ENCODE measurements around the gene SLC4A11. TPM values are rescaled to one million over a fixed set of nuclear protein-coding genes. Genes with fewer than 3 reads are reported as not detected.

SLC4A11 gene
- total RNA-seq, 2 experiments from 2014 or later, result 0.08 to 0.60 TPM

DNA sequence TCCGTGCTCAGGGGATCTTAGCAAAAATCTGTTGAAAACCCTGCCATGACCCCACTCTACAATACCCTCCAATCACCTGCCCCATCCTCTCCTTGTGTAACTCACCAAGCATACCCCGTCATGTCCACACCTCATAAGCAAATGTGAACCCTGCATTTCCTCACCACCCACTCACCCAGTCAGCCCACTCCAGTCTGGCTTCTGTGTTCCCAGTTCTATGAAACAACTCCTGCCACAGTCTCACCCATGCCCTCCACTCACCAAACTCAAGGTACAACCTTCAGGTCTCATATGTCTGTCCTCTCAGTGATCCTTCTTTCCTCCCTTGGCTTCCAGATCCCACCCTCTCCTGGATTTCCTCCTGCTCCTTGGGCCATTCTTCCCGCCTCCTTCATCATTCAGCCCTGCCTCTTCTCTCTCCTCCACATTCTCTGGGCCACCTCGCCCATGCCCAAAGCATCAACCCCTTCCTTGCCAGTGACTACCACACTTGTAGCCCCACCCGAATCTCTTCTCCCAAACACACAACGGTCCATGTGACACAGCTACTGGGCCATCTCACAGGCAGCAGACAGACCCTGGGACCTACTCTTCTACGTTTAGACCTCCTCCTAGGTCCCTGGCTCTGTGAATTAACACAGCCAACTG, 43.3 kb downstream of the SLC4A11 start:
- CTCF ChIA-PET, result no interaction called here
- H3K36me3 Mint-ChIP-seq (ENCODE audit: low read depth), result peaks cover 89% of the 10 kb centered on the region
- peaks cover 16% of the 10 kb centered on the region for H3K4me1 Mint-ChIP-seq (ENCODE audit: low read depth)
- Histone ChIP-seq H3K9me3 (ENCODE audit: control insufficient read depth in 1 of 2, insufficient read depth in 1 of 2, low read length in 2 of 2) (no peaks in the 10 kb centered on the region), H3K36me3 (ENCODE audit: insufficient read depth, low read length) (peaks cover 80% of the 10 kb centered on the region), H3K4me3 (ENCODE audit: low read length) (no peak overlapping the region), H3K27me3 (ENCODE audit: control insufficient read depth in 1 of 2, insufficient read depth in 2 of 2, low read length in 2 of 2) (no peaks in the 10 kb centered on the region), H3K27ac (ENCODE audit: low read depth in 1 of 2, low read length in 2 of 2) (no peak overlapping the region), H3K4me1 (ENCODE audit: insufficient read depth, low read length) (no peaks in the 10 kb centered on the region)
- no peaks in the 10 kb centered on the region for H3K27me3 Mint-ChIP-seq
- H3K27ac Mint-ChIP-seq, result peak overlapping the region; percentile 47
- TF ChIP-seq, protein P1, sequence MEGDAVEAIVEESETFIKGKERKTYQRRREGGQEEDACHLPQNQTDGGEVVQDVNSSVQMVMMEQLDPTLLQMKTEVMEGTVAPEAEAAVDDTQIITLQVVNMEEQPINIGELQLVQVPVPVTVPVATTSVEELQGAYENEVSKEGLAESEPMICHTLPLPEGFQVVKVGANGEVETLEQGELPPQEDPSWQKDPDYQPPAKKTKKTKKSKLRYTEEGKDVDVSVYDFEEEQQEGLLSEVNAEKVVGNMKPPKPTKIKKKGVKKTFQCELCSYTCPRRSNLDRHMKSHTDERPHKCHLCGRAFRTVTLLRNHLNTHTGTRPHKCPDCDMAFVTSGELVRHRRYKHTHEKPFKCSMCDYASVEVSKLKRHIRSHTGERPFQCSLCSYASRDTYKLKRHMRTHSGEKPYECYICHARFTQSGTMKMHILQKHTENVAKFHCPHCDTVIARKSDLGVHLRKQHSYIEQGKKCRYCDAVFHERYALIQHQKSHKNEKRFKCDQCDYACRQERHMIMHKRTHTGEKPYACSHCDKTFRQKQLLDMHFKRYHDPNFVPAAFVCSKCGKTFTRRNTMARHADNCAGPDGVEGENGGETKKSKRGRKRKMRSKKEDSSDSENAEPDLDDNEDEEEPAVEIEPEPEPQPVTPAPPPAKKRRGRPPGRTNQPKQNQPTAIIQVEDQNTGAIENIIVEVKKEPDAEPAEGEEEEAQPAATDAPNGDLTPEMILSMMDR (IDR thresholded peaks at IDR 0.05), result no peak
- H3K4me3 Mint-ChIP-seq, result no peak overlapping the region
- POLR2A ChIA-PET, result no interaction called here
- ATAC-seq (ENCODE audit: poor library complexity), result no peak
- H3K9me3 Mint-ChIP-seq, result no peaks in the 10 kb centered on the region
- intact Hi-C loops (cut with DNase I, micrococcal nuclease), result no loop called here
- DNase-seq, result no peak

DNA sequence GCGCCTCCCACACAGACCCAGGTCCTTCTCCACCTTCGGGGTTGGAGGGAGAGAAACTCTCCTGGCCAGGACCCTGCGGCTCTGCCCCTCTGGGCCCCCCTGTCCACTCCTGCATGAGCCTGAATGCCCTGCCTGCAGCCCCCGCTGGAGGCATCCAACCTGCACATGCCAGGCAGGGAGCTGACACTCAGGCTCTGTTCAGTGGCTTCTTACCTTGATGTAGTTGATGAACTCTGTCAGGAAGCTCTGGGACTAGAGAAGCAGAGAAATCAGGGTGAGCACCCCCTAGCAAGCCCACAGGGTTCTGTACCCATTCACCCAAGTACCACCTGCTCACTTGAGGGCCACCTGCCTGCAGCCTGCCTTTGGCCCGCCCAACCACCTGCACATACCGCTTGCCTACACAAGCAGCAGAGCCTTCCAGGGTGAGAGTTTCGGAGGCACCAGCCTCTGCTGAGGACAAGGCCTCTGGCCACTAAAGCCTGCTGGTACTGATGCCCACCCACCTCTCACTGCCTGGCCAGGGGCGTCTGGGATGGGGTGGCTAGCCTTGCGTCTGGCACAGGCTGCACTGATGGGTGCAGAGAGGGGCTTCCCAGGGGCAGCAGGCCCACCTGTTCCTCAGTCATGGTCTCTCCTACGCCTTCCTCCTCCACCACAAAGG, 44.2 kb downstream of the SLC4A11 start:
- Histone ChIP-seq H3K9me3 (ENCODE audit: control insufficient read depth in 1 of 2, insufficient read depth in 1 of 2, low read length in 2 of 2) (no peaks in the 10 kb centered on the region), H3K27me3 (ENCODE audit: control insufficient read depth in 1 of 2, insufficient read depth in 2 of 2, low read length in 2 of 2) (no peaks in the 10 kb centered on the region), H3K36me3 (ENCODE audit: insufficient read depth, low read length) (peaks cover 79% of the 10 kb centered on the region), H3K4me1 (ENCODE audit: insufficient read depth, low read length) (no peaks in the 10 kb centered on the region), H3K27ac (ENCODE audit: low read depth in 1 of 2, low read length in 2 of 2) (no peak overlapping the region), H3K4me3 (ENCODE audit: low read length) (no peak overlapping the region)
- no peak for ATAC-seq (ENCODE audit: poor library complexity)
- ChIA-PET CTCF (no interaction called here), POLR2A (no interaction called here)
- peaks cover 16% of the 10 kb centered on the region for H3K4me1 Mint-ChIP-seq (ENCODE audit: low read depth)
- no peaks in the 10 kb centered on the region for H3K9me3 Mint-ChIP-seq
- H3K27ac Mint-ChIP-seq, result peak overlapping the region; percentile 47
- no peak for DNase-seq
- H3K36me3 Mint-ChIP-seq (ENCODE audit: low read depth), result peaks cover 88% of the 10 kb centered on the region
- no peaks in the 10 kb centered on the region for H3K27me3 Mint-ChIP-seq
- intact Hi-C loops (cut with DNase I, micrococcal nuclease), result no loop called here
- TF ChIP-seq, protein P1 (IDR thresholded peaks at IDR 0.05), result no peak
- H3K4me3 Mint-ChIP-seq, result no peak overlapping the region

DNA sequence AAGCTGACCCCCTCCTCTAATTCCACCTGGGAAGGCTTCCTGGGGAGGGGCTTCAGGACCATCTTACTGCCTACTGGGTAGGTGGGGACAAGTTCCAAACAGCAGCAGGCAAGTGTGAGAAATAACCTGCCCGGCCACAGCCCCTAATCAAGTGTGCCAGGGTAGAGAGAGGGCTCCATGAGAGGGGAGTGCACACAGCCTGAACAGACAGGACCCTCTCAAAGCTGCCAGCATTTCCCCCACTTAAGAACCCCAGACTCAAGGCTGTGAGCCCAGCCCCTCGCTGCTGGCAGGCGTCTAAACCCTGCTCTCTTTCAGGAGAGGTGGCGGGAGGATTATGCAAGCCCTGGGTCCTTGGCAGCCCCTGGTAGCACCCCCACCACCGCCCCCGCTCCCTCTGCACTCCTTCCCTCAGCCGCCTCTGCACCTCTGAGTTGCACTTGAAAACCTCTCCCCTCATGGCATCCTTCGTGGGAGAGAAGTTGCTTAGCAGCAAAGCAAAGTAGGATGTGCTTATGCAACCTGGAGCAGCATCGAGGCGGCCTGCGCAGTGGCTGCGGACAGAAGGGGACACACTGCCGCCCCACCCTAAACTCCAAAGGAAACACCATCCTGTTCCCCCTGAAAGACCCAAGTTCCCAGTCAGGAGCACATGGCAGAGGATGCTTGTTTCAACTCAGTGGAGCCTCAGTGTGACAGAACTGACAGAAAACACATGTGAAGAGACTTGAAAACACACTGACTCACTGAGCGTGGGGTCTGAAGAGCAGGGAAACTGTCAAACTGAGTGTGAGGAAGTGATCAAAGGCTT, 45.0 kb downstream of the SLC4A11 start:
- H3K36me3 ChIP-seq (ENCODE audit: insufficient read depth, low read length), result peaks cover 79% of the 10 kb centered on the region
- Mint-ChIP-seq H3K9me3 (no peaks in the 10 kb centered on the region), H3K27ac (no peak overlapping the region), H3K36me3 (ENCODE audit: low read depth) (peaks cover 82% of the 10 kb centered on the region), H3K4me3 (no peak overlapping the region), H3K27me3 (no peaks in the 10 kb centered on the region), H3K4me1 (ENCODE audit: low read depth) (peaks cover 9% of the 10 kb centered on the region)
- H3K27me3 ChIP-seq (ENCODE audit: control insufficient read depth in 1 of 2, insufficient read depth in 2 of 2, low read length in 2 of 2), result no peaks in the 10 kb centered on the region
- no peak overlapping the region for H3K27ac ChIP-seq (ENCODE audit: low read depth in 1 of 2, low read length in 2 of 2)
- no peaks in the 10 kb centered on the region for H3K4me1 ChIP-seq (ENCODE audit: insufficient read depth, low read length)
- TF ChIP-seq, protein P1 (IDR thresholded peaks at IDR 0.05), result no peak
- DNase-seq, result no peak
- H3K9me3 ChIP-seq (ENCODE audit: control insufficient read depth in 1 of 2, insufficient read depth in 1 of 2, low read length in 2 of 2), result no peaks in the 10 kb centered on the region
- intact Hi-C loops (cut with DNase I, micrococcal nuclease), result no loop called here
- CTCF ChIA-PET, result no interaction called here
- POLR2A ChIA-PET, result interaction anchor here (1.1 kb wide), 1 partner anchor 37 kb away, joined by 3 read pairs; no protein-coding TSS in a partner anchor
- no peak for ATAC-seq (ENCODE audit: poor library complexity)
- H3K4me3 ChIP-seq (ENCODE audit: low read length), result no peak overlapping the region

All from CD4-positive, alpha-beta T cell (primary cell).